ENCODE measurements around the gene SERINC3.

DNA sequence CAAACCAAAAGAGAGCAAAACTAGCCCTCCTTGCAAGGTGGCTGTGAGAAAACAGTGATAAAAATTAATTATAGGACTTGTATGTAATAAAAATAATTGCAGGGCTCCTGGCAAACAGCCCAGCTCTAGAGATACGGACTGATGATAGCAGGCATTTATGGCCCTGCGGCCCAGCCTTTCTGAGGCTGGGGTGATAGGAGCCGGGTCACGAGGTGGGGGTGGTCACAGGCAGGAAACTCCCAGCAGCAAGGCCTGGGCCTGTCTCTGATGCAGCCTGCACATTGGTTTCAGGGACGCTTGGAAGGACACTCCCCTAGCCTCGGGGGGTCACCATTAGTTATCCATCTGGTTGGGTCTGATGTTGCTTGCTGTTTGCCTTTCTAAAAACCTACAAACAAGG lies 64.9 kb downstream of the SERINC3 start:
- TF ChIP-seq, protein P1, sequence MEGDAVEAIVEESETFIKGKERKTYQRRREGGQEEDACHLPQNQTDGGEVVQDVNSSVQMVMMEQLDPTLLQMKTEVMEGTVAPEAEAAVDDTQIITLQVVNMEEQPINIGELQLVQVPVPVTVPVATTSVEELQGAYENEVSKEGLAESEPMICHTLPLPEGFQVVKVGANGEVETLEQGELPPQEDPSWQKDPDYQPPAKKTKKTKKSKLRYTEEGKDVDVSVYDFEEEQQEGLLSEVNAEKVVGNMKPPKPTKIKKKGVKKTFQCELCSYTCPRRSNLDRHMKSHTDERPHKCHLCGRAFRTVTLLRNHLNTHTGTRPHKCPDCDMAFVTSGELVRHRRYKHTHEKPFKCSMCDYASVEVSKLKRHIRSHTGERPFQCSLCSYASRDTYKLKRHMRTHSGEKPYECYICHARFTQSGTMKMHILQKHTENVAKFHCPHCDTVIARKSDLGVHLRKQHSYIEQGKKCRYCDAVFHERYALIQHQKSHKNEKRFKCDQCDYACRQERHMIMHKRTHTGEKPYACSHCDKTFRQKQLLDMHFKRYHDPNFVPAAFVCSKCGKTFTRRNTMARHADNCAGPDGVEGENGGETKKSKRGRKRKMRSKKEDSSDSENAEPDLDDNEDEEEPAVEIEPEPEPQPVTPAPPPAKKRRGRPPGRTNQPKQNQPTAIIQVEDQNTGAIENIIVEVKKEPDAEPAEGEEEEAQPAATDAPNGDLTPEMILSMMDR (IDR thresholded peaks at IDR 0.05) = no peak
- TF ChIP-seq NR1H2 (CRISPR knock-in tag; IDR thresholded peaks at IDR 0.05) = no peak
- TF ChIP-seq KAT7 (CRISPR knock-in tag; IDR thresholded peaks at IDR 0.05; ENCODE audit: borderline replicate concordance) = no peak
- no peak for TF ChIP-seq ATF1 (CRISPR knock-in tag; IDR thresholded peaks at IDR 0.05)
- TF ChIP-seq E2F4 (CRISPR knock-in tag; IDR thresholded peaks at IDR 0.05; ENCODE audit: borderline replicate concordance, low read depth) = no peak
- TF ChIP-seq, protein P2, sequence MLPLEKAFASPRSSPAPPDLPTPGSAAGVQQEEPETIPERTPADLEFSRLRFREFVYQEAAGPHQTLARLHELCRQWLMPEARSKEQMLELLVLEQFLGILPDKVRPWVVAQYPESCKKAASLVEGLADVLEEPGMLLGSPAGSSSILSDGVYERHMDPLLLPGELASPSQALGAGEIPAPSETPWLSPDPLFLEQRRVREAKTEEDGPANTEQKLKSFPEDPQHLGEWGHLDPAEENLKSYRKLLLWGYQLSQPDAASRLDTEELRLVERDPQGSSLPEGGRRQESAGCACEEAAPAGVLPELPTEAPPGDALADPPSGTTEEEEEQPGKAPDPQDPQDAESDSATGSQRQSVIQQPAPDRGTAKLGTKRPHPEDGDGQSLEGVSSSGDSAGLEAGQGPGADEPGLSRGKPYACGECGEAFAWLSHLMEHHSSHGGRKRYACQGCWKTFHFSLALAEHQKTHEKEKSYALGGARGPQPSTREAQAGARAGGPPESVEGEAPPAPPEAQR (CRISPR knock-in tag; IDR thresholded peaks at IDR 0.05) = no peak
- no peak for TF ChIP-seq JUN (CRISPR knock-in tag; IDR thresholded peaks at IDR 0.05)
- no peak for TF ChIP-seq CBFB (CRISPR knock-in tag; IDR thresholded peaks at IDR 0.05; ENCODE audit: low read depth)
- no peak for TF ChIP-seq CREB1 (CRISPR knock-in tag; IDR thresholded peaks at IDR 0.05)
- TF ChIP-seq ATF3 (CRISPR knock-in tag; conservative IDR thresholded peaks at IDR 0.05) = no peak
- TF ChIP-seq CREM (CRISPR knock-in tag; IDR thresholded peaks at IDR 0.05) = no peak
- no peak for TF ChIP-seq ZNF121 (CRISPR knock-in tag; IDR thresholded peaks at IDR 0.05)
- no peak for TF ChIP-seq GABPB1 (CRISPR knock-in tag; IDR thresholded peaks at IDR 0.05)

All from WTC11 (cell line).